PC-9 (cell line): ENCODE measurements around the gene TMOD3. TPM values are rescaled to one million over a fixed set of nuclear protein-coding genes. Genes with fewer than 3 reads are reported as not detected.

ENCODE experiments used
- BruUV-seq: library from RNA; stranded (reverse); fragments of 400-500 nt; replicated peaks from 2 replicates; lab custom pipeline; 2021; lab: Mats Ljungman, UMichigan
- CTCF ChIA-PET: fragments of 300-600 bp; sonication (Branson Sonifier 250); formaldehyde crosslinking; loops from one replicate; lab custom pipeline; 2022; ENCODE audit warnings: antibody characterized with exemption; lab: Charles Lee
- POLR2A ChIA-PET: fragments of 300-600 bp; sonication (Branson Sonifier 250); formaldehyde crosslinking; loops from one replicate; lab custom pipeline; 2022; ENCODE audit warnings: antibody characterized with exemption; ENCODE audit not compliant: unreplicated experiment; lab: Charles Lee
- DNase-seq, 2 experiments: peaks; one replicate each; pipeline versions ENCODE4 v3.0.0 to v3.0.0-alpha.2; 2015 to 2022; ENCODE audit warnings: mixed read lengths in 1 of 2
- H2AFZ ChIP-seq: fragments of 200-600 bp; sonication (generic); 2 replicates; pipeline ENCODE4 v1.8.1; 2017; ENCODE audit warnings: antibody characterized with exemption
- H3F3A ChIP-seq: fragments of 200-600 bp; sonication (generic); 2 replicates; pipeline ENCODE4 v1.8.1; 2017; ENCODE audit warnings: antibody characterized with exemption, mild to moderate bottlenecking, low read depth; ENCODE audit not compliant: insufficient read depth
- H3K27ac ChIP-seq: fragments of 200-600 bp; sonication (generic); 2 replicates; pipeline ENCODE4 v1.6.1; 2016; ENCODE audit warnings: mixed run types
- H3K27me3 ChIP-seq: fragments of 200-600 bp; sonication (generic); 2 replicates; pipeline ENCODE4 v1.6.1; 2016; ENCODE audit warnings: low read depth, mixed run types; ENCODE audit not compliant: insufficient read depth
- H3K36me3 ChIP-seq: fragments of 200-600 bp; sonication (generic); 2 replicates; pipeline ENCODE4 v1.6.1; 2016; ENCODE audit warnings: low read depth, mixed run types
- H3K4me1 ChIP-seq: fragments of 200-600 bp; sonication (generic); replicated peaks from 2 replicates; pipeline ENCODE4 v1.6.1; 2016; ENCODE audit warnings: mixed run types; ENCODE audit not compliant: insufficient read depth
- H3K4me2 ChIP-seq: fragments of 200-600 bp; sonication (generic); 2 replicates; pipeline ENCODE4 v1.6.1; 2017; ENCODE audit warnings: mixed run types
- H3K4me3 ChIP-seq: fragments of 200-600 bp; sonication (generic); 2 replicates; pipeline ENCODE4 v1.6.1; 2016; ENCODE audit warnings: mixed run types
- H3K79me2 ChIP-seq: fragments of 200-600 bp; sonication (generic); 2 replicates; pipeline ENCODE4 v1.6.1; 2017; ENCODE audit warnings: low read depth, mixed run types
- H3K9me2 ChIP-seq: fragments of 200-600 bp; sonication (generic); 2 replicates; pipeline ENCODE4 v1.8.1; 2017; ENCODE audit warnings: mild to moderate bottlenecking; ENCODE audit not compliant: insufficient read depth
- H3K9me3 ChIP-seq: fragments of 200-600 bp; sonication (generic); 2 replicates; pipeline ENCODE4 v1.8.1; 2016; ENCODE audit warnings: low read depth; ENCODE audit not compliant: insufficient read depth
- H4K20me1 ChIP-seq: fragments of 200-600 bp; sonication (generic); 2 replicates; pipeline ENCODE4 v1.8.1; 2017; ENCODE audit not compliant: insufficient read depth
- EZH2 ChIP-seq: fragments of 200-600 bp; sonication (generic); IDR thresholded peaks from 2 replicates; pipeline ENCODE4 v1.8.0; 2017; ENCODE audit warnings: antibody characterized with exemption, low read depth
- intact Hi-C: fragments of 100-400 bp; cut with micrococcal nuclease; formaldehyde crosslinking; loops from one replicate; pipeline ENCODE4 v1.10.0; 2022; ENCODE audit not compliant: unreplicated experiment
- total RNA-seq: library from RNA; stranded (reverse); gene quantifications from 2 replicates; pipeline ENCODE4 v1.2.3, GENCODE V29; 2021
- TF ChIP-seq, protein P1 (sequence below): fragments of 200-600 bp; sonication (generic); conservative IDR thresholded peaks from 2 replicates; pipeline ENCODE4 v1.6.1; 2017; ENCODE audit warnings: mixed run types, antibody characterized with exemption, mild to moderate bottlenecking, moderate library complexity

TMOD3 gene
- total RNA-seq, 1 experiment from 2014 or later: 125 TPM

DNA sequence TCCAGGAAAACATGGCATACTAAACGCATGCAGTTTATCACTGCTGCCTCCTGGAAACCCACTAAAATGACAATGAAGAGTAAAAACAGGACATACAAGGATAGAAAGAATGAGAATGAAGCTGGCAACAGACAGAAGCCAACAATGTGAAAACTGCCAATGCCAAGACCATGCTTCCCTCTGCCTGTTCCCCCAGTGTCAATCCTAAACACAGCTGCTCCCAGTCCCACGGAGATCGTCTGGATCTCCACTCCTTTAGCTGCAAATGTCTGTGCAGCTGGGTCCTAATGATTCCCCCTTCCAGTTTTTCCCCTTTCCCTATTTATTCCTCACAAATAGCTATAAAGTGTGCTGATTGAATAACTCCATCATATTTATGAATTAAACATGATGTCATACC is 126.1 kb downstream of the TMOD3 start:
- no peak for DNase-seq
- H3K4me1 ChIP-seq: no peaks in the 10 kb centered on the region
- H3K4me3 ChIP-seq: no peak overlapping the region
- no peaks in the 10 kb centered on the region for H3K79me2 ChIP-seq
- H3K27ac ChIP-seq: no peak overlapping the region
- H2AFZ ChIP-seq: no peak overlapping the region
- no TSS peak for BruUV-seq
- ChIA-PET CTCF (interaction anchor here (0.7 kb wide), 1 partner anchor 74 kb away, joined by 10 read pairs; no protein-coding TSS in a partner anchor), POLR2A (no interaction called here)
- no peaks in the 10 kb centered on the region for H3K9me3 ChIP-seq
- TF ChIP-seq, protein P1, sequence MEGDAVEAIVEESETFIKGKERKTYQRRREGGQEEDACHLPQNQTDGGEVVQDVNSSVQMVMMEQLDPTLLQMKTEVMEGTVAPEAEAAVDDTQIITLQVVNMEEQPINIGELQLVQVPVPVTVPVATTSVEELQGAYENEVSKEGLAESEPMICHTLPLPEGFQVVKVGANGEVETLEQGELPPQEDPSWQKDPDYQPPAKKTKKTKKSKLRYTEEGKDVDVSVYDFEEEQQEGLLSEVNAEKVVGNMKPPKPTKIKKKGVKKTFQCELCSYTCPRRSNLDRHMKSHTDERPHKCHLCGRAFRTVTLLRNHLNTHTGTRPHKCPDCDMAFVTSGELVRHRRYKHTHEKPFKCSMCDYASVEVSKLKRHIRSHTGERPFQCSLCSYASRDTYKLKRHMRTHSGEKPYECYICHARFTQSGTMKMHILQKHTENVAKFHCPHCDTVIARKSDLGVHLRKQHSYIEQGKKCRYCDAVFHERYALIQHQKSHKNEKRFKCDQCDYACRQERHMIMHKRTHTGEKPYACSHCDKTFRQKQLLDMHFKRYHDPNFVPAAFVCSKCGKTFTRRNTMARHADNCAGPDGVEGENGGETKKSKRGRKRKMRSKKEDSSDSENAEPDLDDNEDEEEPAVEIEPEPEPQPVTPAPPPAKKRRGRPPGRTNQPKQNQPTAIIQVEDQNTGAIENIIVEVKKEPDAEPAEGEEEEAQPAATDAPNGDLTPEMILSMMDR: no peak
- no peak for TF ChIP-seq EZH2
- H3K27me3 ChIP-seq: no peaks in the 10 kb centered on the region
- intact Hi-C loops: no loop called here
- no peak overlapping the region for H3K4me2 ChIP-seq
- H3F3A ChIP-seq: no peaks in the 10 kb centered on the region
- H3K9me2 ChIP-seq: no peaks in the 10 kb centered on the region
- H4K20me1 ChIP-seq: no peaks in the 10 kb centered on the region
- no peaks in the 10 kb centered on the region for H3K36me3 ChIP-seq

Other genes with a start within 250 kb of the TMOD3 start
- 25.5 and 29.8 TPM in 2 replicates for gene DMXL2, start 206.9 kb upstream of the TMOD3 start, total RNA-seq
- not detected in 2 replicates for gene SCG3, start 148.2 kb upstream of the TMOD3 start, total RNA-seq
- gene LYSMD2, start 92.0 kb upstream of the TMOD3 start, total RNA-seq: 9.7 and 11.1 TPM in 2 replicates
- 2.7 and 4.2 TPM in 2 replicates for gene TMOD2, start 78.1 kb upstream of the TMOD3 start, total RNA-seq
- gene LEO1, start 142.1 kb downstream of the TMOD3 start, total RNA-seq: 18.2 and 21.7 TPM in 2 replicates
- gene MAPK6, start 189.6 kb downstream of the TMOD3 start, total RNA-seq: 27.5 and 38.7 TPM in 2 replicates